Kidney capillary endothelial cell (primary cell): ENCODE results near the gene ATP2A3.
"Not testable (repeated sequence)": the region's sequence is repeated elsewhere in the genome, so short reads cannot be mapped to it uniquely, and the experiment has no call there.

Experiments used
- DNase-seq: peaks from one replicate; pipeline ENCODE4 v3.0.0-alpha.2; 2018; ENCODE audit warnings: low spot score

ATP2A3 gene

GRCh38 chr17:3991699-3992098 lies 27.5 kb upstream of the ATP2A3 start:
- DNase-seq = not testable (repeated sequence)

- no peak for DNase-seq
These were observed 26.3 kb upstream of the ATP2A3 start for GRCh38 chr17:3990386-3991127.

- DNase-seq = no peak
These were observed 25.0 kb upstream of the ATP2A3 start for GRCh38 chr17:3989041-3989886.

- no peak for DNase-seq
These were observed 24.2 kb upstream of the ATP2A3 start for GRCh38 chr17:3988297-3989040.

- no peak for DNase-seq
These were observed 22.7 kb upstream of the ATP2A3 start for GRCh38 chr17:3986939-3987335.

GRCh38 chr17:3986270-3986938 lies 22.2 kb upstream of the ATP2A3 start:
- DNase-seq = no peak

GRCh38 chr17:3985846-3986245 lies 21.6 kb upstream of the ATP2A3 start:
- peak; percentile 56 for DNase-seq

GRCh38 chr17:3983606-3984484 lies 19.6 kb upstream of the ATP2A3 start:
- DNase-seq = peak; percentile 97

- DNase-seq = no peak
These were observed 18.3 kb upstream of the ATP2A3 start for GRCh38 chr17:3982541-3983017.

GRCh38 chr17:3982113-3982512 lies 17.9 kb upstream of the ATP2A3 start:
- no peak for DNase-seq

GRCh38 chr17:3981455-3981854 lies 17.2 kb upstream of the ATP2A3 start:
- no peak for DNase-seq

- no peak for DNase-seq
These were observed 16.3 kb upstream of the ATP2A3 start for GRCh38 chr17:3980381-3981014.

- DNase-seq = no peak
These were observed 15.0 kb upstream of the ATP2A3 start for GRCh38 chr17:3979290-3979611.

GRCh38 chr17:3978421-3979289 lies 14.4 kb upstream of the ATP2A3 start:
- DNase-seq = no peak

GRCh38 chr17:3977387-3977786 lies 13.2 kb upstream of the ATP2A3 start:
- DNase-seq = no peak

- no peak for DNase-seq
These were observed 12.5 kb upstream of the ATP2A3 start for GRCh38 chr17:3976675-3977171.

- DNase-seq = no peak
These were observed 10.7 kb upstream of the ATP2A3 start for GRCh38 chr17:3974980-3975379.

GRCh38 chr17:3974138-3974687 lies 10.0 kb upstream of the ATP2A3 start:
- no peak for DNase-seq

- no peak for DNase-seq
These were observed 9.4 kb upstream of the ATP2A3 start for GRCh38 chr17:3973495-3974137.
